22Rv1 (cell line): Measurements from ENCODE around the gene HAPSTR1.
A peak's percentile ranks its signal among the peaks of the same experiment; 100 is the strongest.

Experiments
- H3K27ac ChIP-seq: fragments of 450-650 bp; 2 replicates; pipeline ENCODE4 v1.5.1; 2017
- ZFX ChIP-seq: fragments of 450-650 bp; IDR thresholded peaks from 2 replicates; pipeline ENCODE4 v1.6.1; 2017; ENCODE audit warnings: antibody characterized with exemption, borderline replicate concordance
- TF ChIP-seq, protein P1 (sequence below): fragments of 450-650 bp; IDR thresholded peaks from 2 replicates; pipeline ENCODE4 v1.5.1; 2017; ENCODE audit warnings: mild to moderate bottlenecking

The HAPSTR1 gene

DNA sequence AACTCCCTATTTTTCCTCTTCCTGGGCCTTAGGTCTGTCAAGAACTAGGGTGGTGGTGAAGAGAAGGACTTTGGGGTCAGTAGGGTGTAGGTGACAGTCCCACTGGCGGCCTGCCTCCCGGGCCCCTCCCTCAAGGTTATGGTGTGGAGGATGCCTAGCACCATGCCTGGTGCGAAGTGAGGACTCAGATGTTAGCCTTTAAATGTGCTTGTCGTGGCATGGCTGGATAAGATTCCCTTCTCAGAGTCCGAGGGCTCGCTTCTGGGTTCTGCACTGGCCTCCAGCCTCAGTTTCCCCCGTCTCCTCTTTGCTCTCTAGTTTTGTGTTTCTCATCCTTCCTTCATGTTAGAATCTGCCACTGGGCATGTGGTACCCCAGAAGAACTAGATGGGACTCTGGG, 32.0 kb downstream of the HAPSTR1 start:
- no peak for TF ChIP-seq ZFX
- TF ChIP-seq, protein P1, sequence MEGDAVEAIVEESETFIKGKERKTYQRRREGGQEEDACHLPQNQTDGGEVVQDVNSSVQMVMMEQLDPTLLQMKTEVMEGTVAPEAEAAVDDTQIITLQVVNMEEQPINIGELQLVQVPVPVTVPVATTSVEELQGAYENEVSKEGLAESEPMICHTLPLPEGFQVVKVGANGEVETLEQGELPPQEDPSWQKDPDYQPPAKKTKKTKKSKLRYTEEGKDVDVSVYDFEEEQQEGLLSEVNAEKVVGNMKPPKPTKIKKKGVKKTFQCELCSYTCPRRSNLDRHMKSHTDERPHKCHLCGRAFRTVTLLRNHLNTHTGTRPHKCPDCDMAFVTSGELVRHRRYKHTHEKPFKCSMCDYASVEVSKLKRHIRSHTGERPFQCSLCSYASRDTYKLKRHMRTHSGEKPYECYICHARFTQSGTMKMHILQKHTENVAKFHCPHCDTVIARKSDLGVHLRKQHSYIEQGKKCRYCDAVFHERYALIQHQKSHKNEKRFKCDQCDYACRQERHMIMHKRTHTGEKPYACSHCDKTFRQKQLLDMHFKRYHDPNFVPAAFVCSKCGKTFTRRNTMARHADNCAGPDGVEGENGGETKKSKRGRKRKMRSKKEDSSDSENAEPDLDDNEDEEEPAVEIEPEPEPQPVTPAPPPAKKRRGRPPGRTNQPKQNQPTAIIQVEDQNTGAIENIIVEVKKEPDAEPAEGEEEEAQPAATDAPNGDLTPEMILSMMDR = no peak
- H3K27ac ChIP-seq = peak overlapping the region; percentile 23; the same call in 1 of the 2 replicates

- TF ChIP-seq ZFX = no peak
- TF ChIP-seq, protein P1 = no peak
- peak overlapping the region; percentile 23; the same call in 1 of the 2 replicates for H3K27ac ChIP-seq
Measured at GRCh38 chr16:9123871-9124270, 32.4 kb downstream of the HAPSTR1 start.

- TF ChIP-seq ZFX = no peak
- TF ChIP-seq, protein P1 = no peak
- peak overlapping the region; percentile 23; the same call in 1 of the 2 replicates for H3K27ac ChIP-seq
Measured at GRCh38 chr16:9124444-9124843, 33.0 kb downstream of the HAPSTR1 start.

DNA sequence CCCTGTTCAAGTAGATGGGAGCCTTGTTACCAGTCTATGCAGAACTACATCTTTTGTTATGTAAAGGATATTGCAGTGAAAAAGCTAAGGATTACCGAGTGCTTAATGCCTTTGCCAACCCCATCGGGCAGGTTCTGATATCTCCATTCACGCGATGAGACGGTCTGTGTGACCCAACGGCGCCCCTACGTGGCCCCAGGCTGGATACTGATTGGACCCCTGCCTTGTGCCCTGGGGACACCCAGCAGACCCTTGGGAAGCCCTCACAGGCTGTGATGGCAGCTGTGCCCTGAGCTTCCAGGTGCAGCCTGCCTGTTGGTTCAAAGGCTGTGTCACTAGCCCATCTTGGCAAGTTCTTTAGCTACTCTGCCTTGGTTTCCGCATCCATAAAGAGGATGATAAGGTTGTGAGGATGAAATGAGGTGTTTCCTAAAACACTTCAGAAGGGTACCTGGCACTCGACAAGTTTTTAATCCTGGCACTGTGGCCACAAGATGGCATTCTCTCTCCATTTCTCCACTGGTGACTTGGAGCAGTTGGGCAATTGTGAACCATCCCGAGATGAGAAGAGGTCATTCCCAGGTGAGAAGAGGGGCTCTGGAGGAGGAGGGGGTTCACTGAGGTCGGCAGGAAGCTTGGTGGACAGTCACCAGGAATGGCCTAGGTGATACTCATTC, 33.6 kb downstream of the HAPSTR1 start:
- H3K27ac ChIP-seq = no peak overlapping the region
- TF ChIP-seq ZFX = no peak
- TF ChIP-seq, protein P1 = 0 out of 2 replicates have a peak, but pooled peaks have one; percentile 13

DNA sequence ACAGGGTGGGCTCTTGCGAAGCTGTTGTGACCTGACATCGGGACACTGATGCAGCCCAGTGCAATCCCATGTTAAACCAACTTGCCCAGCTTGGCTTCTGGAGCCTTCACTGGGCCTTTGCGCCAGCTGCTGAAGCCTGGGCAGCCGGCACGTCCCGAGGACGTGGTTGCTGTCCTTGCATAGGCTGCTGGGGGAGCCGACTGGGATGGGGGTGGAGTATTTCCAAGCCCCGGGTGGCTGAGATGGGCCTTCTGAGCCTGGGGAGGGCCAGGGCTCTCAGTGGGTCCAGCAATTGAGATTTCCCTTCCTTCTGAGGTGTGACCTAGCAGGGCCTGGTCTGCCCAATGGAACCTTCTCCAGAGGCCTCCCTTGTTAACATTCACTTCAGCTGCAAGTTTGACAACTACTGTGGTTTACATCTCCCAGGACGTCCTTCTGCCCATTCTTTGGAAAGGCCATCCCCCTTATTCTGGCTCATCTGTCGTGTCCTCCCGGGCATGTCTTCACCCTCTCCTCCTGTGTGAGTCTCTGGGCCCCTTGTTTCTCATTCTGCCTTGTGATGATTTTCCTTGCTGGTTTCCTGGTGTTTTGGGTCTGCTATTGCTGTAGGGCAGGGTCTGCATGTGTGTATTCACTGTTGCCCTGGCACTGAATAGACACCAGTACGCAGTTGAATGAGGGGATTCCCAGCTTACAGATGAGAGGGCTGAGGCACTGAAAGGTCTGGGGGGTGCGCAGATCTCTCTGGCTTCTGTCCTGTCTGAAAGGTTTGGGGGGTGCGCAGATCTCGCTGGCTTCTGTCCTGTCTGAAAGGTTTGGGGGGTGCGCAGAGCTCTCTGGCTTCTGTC, 34.4 kb downstream of the HAPSTR1 start:
- no peak overlapping the region for H3K27ac ChIP-seq
- TF ChIP-seq ZFX = no peak
- TF ChIP-seq, protein P1 = no peak

DNA sequence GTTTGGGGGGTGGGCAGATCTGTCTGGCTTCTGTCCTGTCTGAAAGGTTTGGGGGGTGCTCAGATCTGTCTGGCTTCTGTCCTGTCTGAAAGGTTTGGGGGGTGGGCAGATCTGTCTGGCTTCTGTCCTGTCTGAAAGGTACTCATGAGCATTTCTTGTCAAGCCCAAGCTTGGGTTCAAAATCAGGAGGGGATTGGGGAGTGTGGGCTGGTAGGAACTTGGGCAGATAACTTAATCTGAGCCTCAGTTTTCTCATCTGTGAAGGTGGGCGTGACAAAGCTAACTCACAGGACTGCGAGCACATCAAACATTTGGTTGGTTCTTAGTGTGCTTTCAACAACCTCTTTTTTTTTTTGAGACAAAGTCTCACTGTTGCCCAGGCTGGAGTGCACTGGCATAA, 35.2 kb downstream of the HAPSTR1 start:
- TF ChIP-seq ZFX = no peak
- TF ChIP-seq, protein P1 = no peak
- no peak overlapping the region for H3K27ac ChIP-seq
